ENCODE measurements around the gene CABP1.
"Not testable (repeated sequence)": the region's sequence is repeated elsewhere in the genome, so short reads cannot be mapped to it uniquely, and the experiment has no call there.

The CABP1 gene

GRCh38 chr12:120639771-120640721, at the start of gene CABP1:
Gene CABP1, plus strand, starts transcription at chr12:120640626. Its CDS starts 60 bp downstream, at chr12:120640686.
- DNase-seq, result peak; percentile 1 to 66 (median 58)

DNA sequence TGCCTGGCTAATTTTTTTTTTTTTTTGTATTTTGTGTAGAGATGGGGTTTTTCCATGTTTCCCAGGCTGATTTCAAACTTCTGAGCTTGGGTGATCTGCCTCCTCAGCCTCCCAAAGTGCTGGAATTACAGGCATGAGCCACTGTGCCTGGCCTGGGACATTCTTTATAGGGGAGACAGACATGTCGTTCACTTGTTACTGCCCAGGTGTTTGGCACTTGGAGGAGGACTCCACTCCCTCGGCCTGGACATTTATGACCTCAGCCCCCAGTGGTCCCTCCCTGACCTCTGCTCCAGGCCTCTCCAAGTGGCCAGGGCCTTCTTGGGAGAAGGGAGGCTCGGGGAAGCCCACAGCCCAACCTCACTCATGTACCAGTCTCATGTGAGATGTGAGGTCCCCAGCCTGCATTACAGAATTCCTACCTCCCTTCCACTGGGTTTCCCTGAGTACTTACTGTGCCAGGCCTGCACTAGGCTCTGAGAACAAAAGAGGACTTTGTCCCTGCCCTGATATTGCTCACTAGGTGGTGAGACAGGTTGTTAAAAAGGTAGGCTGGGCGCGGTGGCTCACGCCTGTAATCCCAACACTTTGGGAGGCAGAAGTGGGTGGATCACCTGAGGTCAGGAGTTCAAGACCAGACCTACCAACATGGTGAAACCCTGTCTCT, 49.6 kb upstream of the CABP1 start:
- no peak for DNase-seq

DNA sequence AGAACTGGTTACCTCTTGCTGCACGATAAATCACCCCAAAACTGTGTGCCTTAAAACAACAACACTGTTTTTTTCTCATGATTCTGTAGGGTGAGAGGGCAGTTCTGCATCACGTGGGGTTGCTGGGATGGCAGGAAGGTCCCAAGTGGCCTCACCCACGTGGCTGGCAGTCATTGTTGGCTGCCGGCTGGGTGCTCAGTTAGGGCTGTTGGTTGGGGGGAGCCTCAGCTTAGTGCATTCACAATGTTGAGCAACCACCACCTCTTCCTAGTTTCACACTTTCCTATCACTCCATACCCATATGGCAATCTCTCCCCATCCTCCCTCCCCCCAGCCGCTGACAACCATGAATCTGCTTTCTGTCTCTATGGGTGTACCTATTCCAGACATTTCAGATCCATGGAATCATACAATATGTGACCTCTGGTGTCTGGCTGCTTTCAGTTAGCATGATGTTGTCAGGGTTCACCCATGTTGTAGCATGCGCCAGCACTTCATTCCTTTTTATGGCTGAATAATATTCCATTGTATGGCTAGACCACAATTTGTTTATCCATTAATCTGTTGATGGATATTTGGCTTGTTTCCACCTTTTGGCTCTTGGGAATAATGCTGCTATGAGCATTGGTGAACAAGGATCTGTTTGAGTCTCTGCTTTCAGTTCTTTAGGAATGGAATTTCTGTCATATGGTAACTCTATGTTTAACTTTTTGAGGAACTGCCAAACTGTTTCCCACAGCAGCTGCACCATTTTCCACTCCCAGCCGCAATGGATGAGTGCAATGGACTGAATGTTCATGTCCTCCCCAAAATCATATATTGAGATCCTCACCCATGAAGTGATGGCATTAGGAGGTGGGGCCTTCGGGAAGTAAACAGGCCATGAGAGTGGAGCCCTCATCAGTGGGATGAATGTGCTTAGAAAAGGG, 48.0 kb upstream of the CABP1 start:
- no peak for DNase-seq

- no peak for DNase-seq
These were observed 43.5 kb upstream of the CABP1 start for GRCh38 chr12:120596901-120597300.

GRCh38 chr12:120597861-120598260, 42.6 kb upstream of the CABP1 start:
- DNase-seq, result no peak

- DNase-seq, result no peak
These were observed 41.6 kb upstream of the CABP1 start for GRCh38 chr12:120598674-120599463.

GRCh38 chr12:120599672-120600552, 40.5 kb upstream of the CABP1 start:
- DNase-seq, result no peak

GRCh38 chr12:120602416-120602815, 38.0 kb upstream of the CABP1 start:
- not testable (repeated sequence) for DNase-seq

DNA sequence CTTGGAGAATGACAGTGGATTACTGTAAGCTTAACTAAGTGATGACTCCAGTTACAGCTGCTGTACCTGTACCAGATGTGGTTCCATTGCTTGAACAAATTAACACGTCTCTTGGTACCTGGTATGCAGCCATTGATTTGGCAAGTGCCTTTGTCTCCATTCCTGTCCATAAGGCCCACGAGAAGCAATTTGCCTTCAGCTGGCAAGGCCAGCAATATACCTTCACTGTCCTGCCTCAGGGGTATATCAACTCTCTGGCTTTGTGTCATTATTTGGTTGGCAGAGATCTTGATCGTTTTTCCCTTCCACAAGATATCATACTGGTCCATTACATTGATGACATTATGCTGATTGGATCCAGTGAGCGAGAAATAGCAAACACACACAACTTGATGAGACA, 29.9 kb upstream of the CABP1 start:
- no peak for DNase-seq

DNA sequence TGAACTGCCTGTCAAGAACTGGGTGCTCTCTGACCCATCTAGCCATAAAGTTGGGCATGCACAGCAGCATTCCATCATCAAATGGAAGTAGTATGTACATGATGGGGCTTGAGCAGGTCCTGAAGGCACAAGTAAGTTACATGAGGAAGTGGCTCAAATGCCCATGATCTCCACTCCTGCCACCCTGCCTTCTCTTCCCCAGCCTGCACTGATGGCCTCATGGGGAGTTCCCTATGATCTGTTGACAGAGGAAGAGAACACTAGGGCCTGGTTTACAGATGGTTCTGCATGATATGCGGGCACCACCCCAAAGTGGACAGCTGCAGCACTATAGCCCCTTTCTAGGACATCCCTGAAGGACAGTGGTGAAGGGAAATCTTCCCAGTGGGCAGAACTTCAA, 28.9 kb upstream of the CABP1 start:
- DNase-seq, result not testable (repeated sequence)

- no peak for DNase-seq
These were observed 25.6 kb upstream of the CABP1 start for GRCh38 chr12:120614848-120615247.

DNA sequence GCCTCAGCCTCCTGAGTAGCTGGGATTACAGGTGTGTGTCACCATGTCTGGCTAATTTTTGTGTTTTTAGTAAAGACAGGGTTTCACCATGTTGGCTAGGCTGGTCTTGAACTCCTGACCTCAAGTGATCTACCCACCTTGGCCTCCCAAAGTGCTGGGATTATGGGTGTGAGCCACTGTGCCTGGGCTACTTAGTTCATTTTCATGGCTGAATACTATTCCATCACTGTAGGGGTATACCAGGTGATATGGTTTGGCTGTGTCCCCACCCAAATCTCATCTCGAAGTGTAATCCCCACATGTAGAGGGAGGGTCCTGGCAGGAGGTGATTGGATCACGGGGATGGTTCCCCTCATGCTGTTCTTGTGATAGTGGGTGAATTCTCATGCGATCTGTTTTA, 23.2 kb upstream of the CABP1 start:
- DNase-seq, result not testable (repeated sequence)

DNA sequence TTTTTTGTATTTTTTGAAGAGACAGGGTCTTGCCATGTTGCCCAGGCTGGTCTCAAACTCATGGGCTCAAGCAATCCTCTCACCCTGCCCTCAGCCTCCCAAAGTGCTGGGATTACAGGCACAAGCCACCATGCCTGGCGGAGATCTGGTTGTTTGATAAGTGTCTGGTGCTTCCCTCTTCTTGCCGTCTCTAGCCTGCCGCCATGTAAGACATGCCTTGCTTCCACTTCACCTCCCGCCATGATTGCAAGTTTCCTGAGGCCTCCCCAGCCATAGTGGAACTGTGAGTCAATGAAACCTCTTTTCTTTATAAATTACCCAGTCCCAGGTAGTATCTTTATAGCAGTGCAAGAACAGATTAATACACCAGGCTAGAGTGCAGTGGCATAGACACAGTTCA, 22.7 kb upstream of the CABP1 start:
- DNase-seq, result not testable (repeated sequence)

DNA sequence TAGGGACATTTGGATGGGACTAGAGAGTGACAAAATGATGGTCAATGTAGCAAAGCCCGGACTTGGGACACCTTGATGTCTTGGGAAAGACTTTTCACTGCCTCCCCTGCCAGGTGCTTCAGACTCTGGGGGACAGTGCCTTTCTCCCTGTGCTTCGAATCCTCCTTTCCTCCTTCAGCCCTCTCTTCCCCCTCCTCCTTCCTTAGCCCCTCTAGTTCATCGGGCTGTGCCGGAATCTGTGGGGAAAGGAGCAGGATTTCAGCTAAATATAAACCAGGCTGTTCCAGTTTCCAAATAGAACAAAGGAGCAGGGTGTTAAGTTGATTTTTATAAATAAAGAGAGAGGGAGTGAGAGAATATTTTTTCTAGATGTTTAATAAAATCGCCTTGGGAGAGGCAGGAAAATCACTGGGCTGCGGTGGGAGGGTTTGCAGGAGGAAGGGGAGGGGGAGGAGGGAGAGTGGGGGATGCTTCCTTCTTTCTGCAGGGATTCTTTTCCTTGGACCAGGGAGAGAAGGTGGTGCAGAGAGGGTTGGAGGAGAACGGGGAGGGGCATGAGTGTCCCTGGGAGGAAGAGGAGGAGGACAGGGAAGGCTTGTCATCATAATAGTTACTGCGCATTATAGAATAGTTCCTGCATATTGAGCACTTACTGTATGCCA, 21.3 kb upstream of the CABP1 start:
- no peak for DNase-seq

GRCh38 chr12:120620624-120621023, 19.8 kb upstream of the CABP1 start:
- no peak for DNase-seq

DNA sequence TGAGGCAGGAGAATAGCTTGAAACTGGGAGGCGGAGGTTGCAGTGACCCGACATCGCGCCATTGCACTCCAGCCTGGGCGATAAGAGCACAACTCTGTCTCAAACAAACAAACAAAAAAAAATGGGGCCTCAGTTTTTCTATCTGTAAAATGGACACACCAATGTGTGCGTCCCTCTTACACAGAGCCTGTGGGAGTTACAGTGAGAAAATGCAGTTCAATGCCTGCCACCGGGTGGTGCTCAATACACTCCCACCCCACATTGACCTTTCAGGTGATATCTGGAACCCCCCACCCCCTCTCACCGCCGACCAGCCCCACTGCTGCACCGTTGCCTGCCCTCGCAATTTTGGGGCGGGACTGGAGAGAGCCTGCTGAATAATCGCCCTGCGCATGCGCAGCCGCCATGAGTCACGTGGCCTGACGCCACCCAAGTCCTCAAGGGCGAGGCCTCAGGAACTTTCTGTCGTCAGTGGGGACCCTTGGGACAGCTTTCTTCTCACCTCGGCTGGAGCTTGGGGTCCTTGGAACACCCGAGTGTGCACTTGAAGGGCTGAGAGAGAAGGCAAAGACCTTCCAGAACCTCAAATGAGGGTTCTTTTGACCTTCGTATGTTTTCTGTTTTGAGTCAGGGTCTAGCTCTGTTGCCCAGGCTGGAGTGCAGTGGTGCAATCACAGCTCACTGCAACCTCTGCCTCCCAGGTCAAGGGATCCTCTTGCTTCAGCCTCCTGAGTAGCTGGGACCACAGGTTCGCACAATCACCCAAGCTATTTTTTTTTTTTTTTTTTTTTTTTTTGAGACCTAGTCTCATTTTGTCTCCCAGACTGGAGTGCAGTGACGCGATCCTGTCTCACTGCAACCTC, 14.6 kb upstream of the CABP1 start:
- DNase-seq, result no peak

- no peak for DNase-seq
These were observed 11.5 kb upstream of the CABP1 start for GRCh38 chr12:120628919-120629318.

GRCh38 chr12:120630104-120630892, 10.1 kb upstream of the CABP1 start:
- no peak for DNase-seq

DNA sequence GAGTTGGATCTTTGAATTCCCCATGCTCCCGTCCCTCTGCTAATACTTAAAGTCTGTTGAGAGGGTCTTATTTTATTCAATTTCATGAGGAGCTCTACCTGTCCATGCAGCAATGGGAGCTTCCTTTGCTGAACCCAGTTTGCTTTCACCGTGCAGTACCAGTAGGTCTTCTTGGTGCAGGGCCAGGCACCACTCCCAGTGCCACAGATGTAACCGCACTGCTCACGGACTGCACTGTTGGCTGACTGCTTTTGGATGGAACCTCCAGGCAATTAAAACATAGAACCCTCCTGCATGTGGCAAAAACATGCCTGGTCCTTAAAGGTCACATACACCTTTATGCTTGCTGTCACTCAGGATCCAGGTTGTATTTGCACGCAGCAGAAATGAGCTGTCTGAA, 9.3 kb upstream of the CABP1 start:
- DNase-seq, result no peak

Data from stimulated activated naive CD4-positive, alpha-beta T cell (primary cell).